Prostate gland (tissue), 2 donors: ENCODE measurements around the gene JAKMIP1. TPM values are rescaled to one million over a fixed set of nuclear protein-coding genes. Genes with fewer than 3 reads are reported as not detected.
"Not testable (repeated sequence)": the region's sequence is repeated elsewhere in the genome, so short reads cannot be mapped to it uniquely, and the experiment has no call there.

Experiments used
- DNase-seq: peaks from one replicate; pipeline ENCODE4 v3.0.0-alpha.2; 2019; ENCODE audit warnings: low spot score
- H3K27ac ChIP-seq, 2 donors: fragments of 200-600 bp; sonication (generic); 2 replicates each; pipeline ENCODE4 v1.5.1; 2017 to 2019
- H3K27me3 ChIP-seq: fragments of 200-600 bp; sonication (generic); replicated peaks from 2 replicates; pipeline ENCODE4 v1.5.1; 2019; ENCODE audit not compliant: insufficient read depth
- H3K36me3 ChIP-seq, 2 donors: fragments of 200-600 bp; sonication (generic); 1 replicate in 1 of 2; 2 replicates in 1 of 2; pipeline versions ENCODE4 v1.5.1 to v1.8.1; 2017 to 2019
- H3K4me1 ChIP-seq: fragments of 200-600 bp; sonication (generic); replicated peaks from 2 replicates; pipeline ENCODE4 v1.5.1; 2019
- H3K4me3 ChIP-seq, 2 donors: fragments of 200-600 bp; sonication (generic); 2 replicates each; pipeline ENCODE4 v1.5.1; 2017 to 2019
- H3K9me3 ChIP-seq: fragments of 200-600 bp; sonication (generic); 2 replicates; pipeline ENCODE4 v1.5.1; 2017
- CTCF ChIP-seq, 4 experiments: fragments of 200-600 bp in 2 of 4; fragments of 450-650 bp in 2 of 4; sonication (generic) in 2 of 4; IDR thresholded peaks; 1 replicate in 3 of 4; 2 replicates in 1 of 4; pipeline ENCODE4 v1.5.1; 2016 to 2019; ENCODE audit warnings: antibody characterized with exemption in 4 of 4, mild to moderate bottlenecking in 2 of 4, moderate library complexity in 2 of 4
- POLR2A ChIP-seq: fragments of 450-650 bp; IDR thresholded peaks from one replicate; pipeline ENCODE4 v1.6.1; 2016; ENCODE audit warnings: antibody characterized with exemption, mild to moderate bottlenecking
- POLR2AphosphoS5 ChIP-seq: sonication (generic); formaldehyde crosslinking; IDR thresholded peaks from one replicate; pipeline ENCODE4 v1.6.1; 2017; ENCODE audit warnings: antibody characterized with exemption
- WGBS: methylation state at CpG from one replicate; pipeline ENCODE4 v1.1.5; 2018; 5-methylcytosine and 5-hydroxymethylcytosine counted together
- intact Hi-C: fragments of 100-400 bp; cut with DNase I; formaldehyde crosslinking; loops from one replicate; pipeline ENCODE4 v1.14.2; 2022
- total RNA-seq, 2 donors: library from RNA; depleted of rRNA; stranded (reverse); fragments of >200 nt; gene quantifications; one replicate each; pipeline ENCODE4 v1.1.0, GENCODE V29; 2016

JAKMIP1 gene
- total RNA-seq, 2 donors from 2014 or later: 22.4 to 29.1 TPM

DNA sequence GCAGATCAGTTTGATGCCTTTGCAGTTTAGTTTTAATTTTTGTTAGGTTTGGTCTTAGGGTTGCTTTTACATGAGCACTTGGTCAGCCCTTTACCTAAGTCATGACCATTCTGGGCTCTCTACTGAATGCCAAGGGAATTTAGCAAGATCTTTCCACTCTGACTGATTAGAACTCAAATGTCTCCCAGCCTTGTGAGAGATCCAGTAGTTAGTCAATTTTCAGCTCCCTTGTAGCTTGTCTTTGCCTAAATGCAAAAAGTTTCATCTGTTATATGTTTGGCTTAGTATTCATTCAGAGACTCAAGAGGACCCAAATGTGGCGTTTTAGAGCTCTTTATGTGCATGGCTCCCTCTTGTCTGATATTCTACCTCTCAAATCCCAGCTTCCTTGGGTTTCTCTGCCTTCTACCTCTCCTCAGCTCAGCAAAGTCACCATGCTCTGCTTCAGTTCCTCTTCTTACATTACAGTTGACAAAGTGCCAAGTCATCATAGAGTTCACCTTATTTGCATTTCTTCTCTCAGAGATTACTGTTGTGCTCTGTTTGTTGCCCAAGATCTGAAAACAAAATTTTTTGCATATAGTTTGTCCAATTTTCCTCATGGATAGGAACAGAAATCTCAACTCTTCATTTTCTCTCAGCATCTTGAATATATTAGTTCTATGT is 17.5 kb upstream of the JAKMIP1 start:
- no peak for TF ChIP-seq POLR2A
- TF ChIP-seq POLR2AphosphoS5: no peak
- no peak for TF ChIP-seq CTCF (IDR thresholded peaks at IDR 0.05)
- Histone ChIP-seq H3K27ac (no peak overlapping the region), H3K9me3 (no peaks in the 10 kb centered on the region), H3K4me1 (no peaks in the 10 kb centered on the region), H3K27me3 (no peaks in the 10 kb centered on the region), H3K4me3 (no peak overlapping the region), H3K36me3 (no peaks in the 10 kb centered on the region)
- DNase-seq: no peak
- intact Hi-C loops: no loop called here
- WGBS: 71% methylated on average over 1 of the region's 1 CpG

DNA sequence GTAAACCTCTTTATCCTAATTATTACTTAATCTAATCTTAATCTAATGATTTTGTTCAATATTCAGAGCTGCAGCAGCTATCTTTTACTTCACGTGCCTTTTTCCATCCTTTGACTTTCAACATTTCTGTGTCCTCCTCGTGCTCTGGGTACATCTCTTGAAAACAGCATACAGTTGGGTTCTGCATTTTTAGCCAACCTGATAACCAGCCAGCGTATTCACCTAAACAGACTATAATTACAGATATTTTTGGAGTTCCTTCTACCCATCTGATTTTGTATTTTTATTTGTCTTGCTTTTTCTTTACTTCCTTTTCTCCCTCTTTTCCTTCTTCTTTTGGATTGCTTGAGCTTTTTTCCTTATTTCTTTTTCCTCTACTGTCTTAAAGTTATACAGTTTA is 16.2 kb upstream of the JAKMIP1 start:
- intact Hi-C loops: no loop called here
- DNase-seq: no peak
- no peaks in the 10 kb centered on the region for H3K36me3 ChIP-seq
- no peaks in the 10 kb centered on the region for H3K4me1 ChIP-seq
- H3K27me3 ChIP-seq: no peaks in the 10 kb centered on the region
- TF ChIP-seq POLR2AphosphoS5 (no peak), CTCF (IDR thresholded peaks at IDR 0.05) (no peak), POLR2A (no peak)
- H3K9me3 ChIP-seq: no peaks in the 10 kb centered on the region
- 72% methylated on average over 3 of the region's 3 CpGs for WGBS
- H3K27ac ChIP-seq: no peak overlapping the region
- H3K4me3 ChIP-seq: no peak overlapping the region

GRCh38 chr4:6209921-6210320 is 9.6 kb upstream of the JAKMIP1 start:
- intact Hi-C loops: no loop called here
- Histone ChIP-seq H3K4me3 (no peak overlapping the region), H3K4me1 (no peaks in the 10 kb centered on the region), H3K27me3 (no peaks in the 10 kb centered on the region), H3K27ac (no peak overlapping the region), H3K36me3 (no peaks in the 10 kb centered on the region), H3K9me3 (no peaks in the 10 kb centered on the region)
- TF ChIP-seq POLR2AphosphoS5: no peak
- no peak for DNase-seq
- 82% methylated on average over 4 of the region's 4 CpGs for WGBS

GRCh38 chr4:6209291-6209690 is 8.9 kb upstream of the JAKMIP1 start:
- WGBS: 84% methylated on average over 4 of the region's 4 CpGs
- DNase-seq, H3K4me1 ChIP-seq, H3K4me3 ChIP-seq, H3K9me3 ChIP-seq, intact Hi-C loops, H3K36me3 ChIP-seq, H3K27me3 ChIP-seq, H3K27ac ChIP-seq: not testable (repeated sequence)

- no peak for DNase-seq
- Histone ChIP-seq H3K27ac (peak overlapping the region in 1 of 2 donors; percentile 3), H3K9me3 (no peaks in the 10 kb centered on the region), H3K36me3 (no peaks in the 10 kb centered on the region), H3K4me3 (no peak overlapping the region), H3K27me3 (no peaks in the 10 kb centered on the region), H3K4me1 (no peaks in the 10 kb centered on the region)
- intact Hi-C loops: no loop called here
- 62% methylated on average over 6 of the region's 6 CpGs for WGBS
- TF ChIP-seq CTCF (IDR thresholded peaks at IDR 0.05) (no peak), POLR2AphosphoS5 (no peak), POLR2A (no peak)
Observed at GRCh38 chr4:6208416-6208815, 8.1 kb upstream of the JAKMIP1 start.

DNA sequence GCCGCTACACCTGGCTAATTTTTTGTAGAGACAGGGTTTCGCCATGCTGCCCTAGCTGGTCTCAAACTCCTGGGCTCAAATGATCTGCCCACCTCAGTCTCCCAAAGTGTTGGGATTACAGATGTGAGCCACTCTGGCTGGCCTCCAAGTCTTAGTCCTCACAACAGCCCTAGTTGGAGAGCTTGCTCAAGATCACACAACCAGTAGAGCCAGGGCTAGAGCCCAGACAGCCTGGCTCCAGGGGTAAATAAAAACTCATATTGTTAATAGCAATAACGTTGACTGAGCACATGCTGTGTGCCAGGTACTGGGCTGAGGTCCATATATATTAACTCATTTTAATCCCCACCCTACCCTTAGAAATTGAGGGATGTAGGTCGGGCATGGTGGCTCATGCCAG is 7.3 kb upstream of the JAKMIP1 start:
- WGBS: 69% methylated on average over 4 of the region's 4 CpGs
- H3K36me3 ChIP-seq: no peaks in the 10 kb centered on the region
- no peaks in the 10 kb centered on the region for H3K4me1 ChIP-seq
- H3K27ac ChIP-seq: no peak overlapping the region
- DNase-seq: peak; percentile 44
- no peaks in the 10 kb centered on the region for H3K27me3 ChIP-seq
- no peaks in the 10 kb centered on the region for H3K9me3 ChIP-seq
- TF ChIP-seq POLR2AphosphoS5: peak; percentile 70
- no peak for TF ChIP-seq CTCF (IDR thresholded peaks at IDR 0.05)
- intact Hi-C loops: no loop called here
- H3K4me3 ChIP-seq: no peak overlapping the region
